Esophagus muscularis mucosa (tissue), 4 donors: ENCODE data around the gene ASPHD2. TPM values are rescaled to one million over a fixed set of nuclear protein-coding genes. Genes with fewer than 3 reads are reported as not detected.
A peak's percentile ranks its signal among the peaks of the same experiment; 100 is the strongest.

Experiments used
- DNase-seq: peaks from one replicate; pipeline ENCODE4 v3.0.0-alpha.2; 2017; ENCODE audit errors: extremely low spot score
- H3K27ac ChIP-seq, 4 donors: fragments of 200-600 bp; sonication (generic); replicated peaks in 1 of 4; 1 replicate in 3 of 4; 2 replicates in 1 of 4; pipeline ENCODE4 v1.5.1; 2016 to 2019; ENCODE audit warnings: mild to moderate bottlenecking in 1 of 4
- H3K27me3 ChIP-seq, 4 donors: fragments of 200-600 bp; sonication (generic); one replicate each; pipeline versions ENCODE4 v1.5.1 to v1.6.0; 2016 to 2019
- H3K36me3 ChIP-seq, 4 donors: fragments of 200-600 bp; sonication (generic); one replicate each; pipeline ENCODE4 v1.5.1; 2016 to 2019
- H3K4me1 ChIP-seq, 4 donors: fragments of 200-600 bp; sonication (generic); one replicate each; pipeline ENCODE4 v1.5.1; 2016 to 2019
- H3K4me3 ChIP-seq, 4 donors: fragments of 200-600 bp; sonication (generic); 1 replicate in 2 of 4; 2 replicates in 2 of 4; pipeline ENCODE4 v1.5.1; 2016 to 2019; ENCODE audit warnings: mild to moderate bottlenecking in 4 of 4, moderate library complexity in 1 of 4
- H3K9me3 ChIP-seq, 4 donors: fragments of 200-600 bp; sonication (generic); 1 replicate in 3 of 4; 2 replicates in 1 of 4; pipeline ENCODE4 v1.5.1; 2016 to 2019
- EP300 ChIP-seq: sonication (generic); formaldehyde crosslinking; IDR thresholded peaks from one replicate; pipeline ENCODE4 v1.6.1; 2017; ENCODE audit warnings: antibody characterized with exemption
- POLR2A ChIP-seq: fragments of 450-650 bp; IDR thresholded peaks from one replicate; pipeline ENCODE4 v1.6.1; 2017; ENCODE audit warnings: antibody characterized with exemption, moderate library complexity, mild to moderate bottlenecking, low read depth
- POLR2AphosphoS5 ChIP-seq, 2 donors: sonication (generic); formaldehyde crosslinking; IDR thresholded peaks; one replicate each; pipeline ENCODE4 v1.6.1; 2017; ENCODE audit warnings: antibody characterized with exemption in 2 of 2
- WGBS: methylation state at CpG from one replicate; pipeline ENCODE4 v1.1.5; 2018; 5-methylcytosine and 5-hydroxymethylcytosine counted together
- intact Hi-C: fragments of 100-400 bp; cut with DNase I; formaldehyde crosslinking; loops from one replicate; pipeline ENCODE4 v1.15.1; 2023
- total RNA-seq, 4 donors: library from RNA; depleted of rRNA; stranded (reverse); fragments of >200 nt; gene quantifications; one replicate each; pipeline versions ENCODE4 v1.1.0 to v1.2.1, GENCODE V29; 2016
- TF ChIP-seq, protein P1 (sequence below), 3 experiments: fragments of 200-600 bp in 2 of 3; fragments of 450-650 bp in 1 of 3; sonication (generic) in 2 of 3; IDR thresholded peaks; one replicate each; pipeline ENCODE4 v1.5.1; 2017 to 2019; ENCODE audit warnings: antibody characterized with exemption in 3 of 3, mild to moderate bottlenecking in 2 of 3, moderate library complexity in 1 of 3

The ASPHD2 gene
- total RNA-seq: 1 to 10 TPM in 2 of 4 donors, under 1 TPM in 2; 0.42 to 1.1 (median 0.88) TPM

GRCh38 chr22:26428515-26429457 is at the start of gene ASPHD2:
ASPHD2 (plus strand) TSS chr22:26429260; CDS start chr22:26433616, 4,356 bp downstream.
- under 1% methylated on average over 42 of the region's 96 CpGs for WGBS
- peaks cover 0 to under 1% (median under 1%) of the 10 kb centered on the region in 4 donors for H3K9me3 ChIP-seq
- intact Hi-C loops: no loop called here
- no peak for TF ChIP-seq POLR2A
- TF ChIP-seq, protein P1, sequence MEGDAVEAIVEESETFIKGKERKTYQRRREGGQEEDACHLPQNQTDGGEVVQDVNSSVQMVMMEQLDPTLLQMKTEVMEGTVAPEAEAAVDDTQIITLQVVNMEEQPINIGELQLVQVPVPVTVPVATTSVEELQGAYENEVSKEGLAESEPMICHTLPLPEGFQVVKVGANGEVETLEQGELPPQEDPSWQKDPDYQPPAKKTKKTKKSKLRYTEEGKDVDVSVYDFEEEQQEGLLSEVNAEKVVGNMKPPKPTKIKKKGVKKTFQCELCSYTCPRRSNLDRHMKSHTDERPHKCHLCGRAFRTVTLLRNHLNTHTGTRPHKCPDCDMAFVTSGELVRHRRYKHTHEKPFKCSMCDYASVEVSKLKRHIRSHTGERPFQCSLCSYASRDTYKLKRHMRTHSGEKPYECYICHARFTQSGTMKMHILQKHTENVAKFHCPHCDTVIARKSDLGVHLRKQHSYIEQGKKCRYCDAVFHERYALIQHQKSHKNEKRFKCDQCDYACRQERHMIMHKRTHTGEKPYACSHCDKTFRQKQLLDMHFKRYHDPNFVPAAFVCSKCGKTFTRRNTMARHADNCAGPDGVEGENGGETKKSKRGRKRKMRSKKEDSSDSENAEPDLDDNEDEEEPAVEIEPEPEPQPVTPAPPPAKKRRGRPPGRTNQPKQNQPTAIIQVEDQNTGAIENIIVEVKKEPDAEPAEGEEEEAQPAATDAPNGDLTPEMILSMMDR (IDR thresholded peaks at IDR 0.05): no peak
- TF ChIP-seq POLR2AphosphoS5 (IDR thresholded peaks at IDR 0.05): no peak
- no peak for TF ChIP-seq EP300
- peak within 1 kb of the TSS; percentile 60 to 83 (median 65) for H3K4me3 ChIP-seq
- peaks cover 8 to 17% (median 14%) of the 10 kb centered on the region in 4 donors for H3K4me1 ChIP-seq
- H3K27me3 ChIP-seq: peaks cover 0 to 23% (median 0%) of the 10 kb centered on the region in 4 donors
- H3K36me3 ChIP-seq: no peaks in the 10 kb centered on the region
- DNase-seq: no peak
- H3K27ac ChIP-seq: peak within 1 kb of the TSS; percentile 62 to 76 (median 72)

DNA sequence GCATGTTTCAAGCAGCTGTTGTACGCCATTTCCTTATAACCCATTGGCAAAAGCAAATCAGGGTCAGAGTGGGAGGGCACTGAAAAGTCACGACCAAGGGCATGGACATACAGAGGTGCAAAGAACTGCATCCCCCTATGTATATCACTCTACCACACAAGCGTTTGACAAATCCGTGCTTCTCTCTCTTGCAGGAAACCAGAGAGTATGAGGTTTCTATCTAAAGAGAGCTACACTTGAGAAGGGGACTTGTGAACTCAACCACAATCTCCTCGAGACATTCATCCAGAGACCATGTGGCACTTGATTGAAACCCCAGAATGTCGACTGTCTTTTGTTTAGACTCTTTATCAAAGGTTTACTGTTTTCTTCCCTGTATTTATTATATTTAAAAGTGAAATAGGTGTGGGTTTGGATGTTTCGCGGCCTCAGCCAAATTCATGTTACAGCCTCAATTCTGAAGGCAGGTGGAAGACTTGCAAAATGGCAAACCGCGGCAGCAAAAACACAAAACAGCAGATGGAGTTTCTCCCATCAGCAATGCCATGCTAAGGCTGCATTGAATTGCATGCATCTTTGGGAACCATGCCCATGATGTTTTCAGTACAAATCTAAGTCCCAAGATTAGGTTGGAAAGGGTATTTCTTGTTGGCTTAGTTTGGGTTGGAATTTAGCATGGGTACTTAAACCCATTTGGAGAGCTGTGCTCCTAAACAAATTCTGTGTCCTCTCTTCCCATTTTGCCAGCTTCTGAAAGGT is 48.8 kb upstream of the ASPHD2 start:
- Histone ChIP-seq H3K4me1 (no peaks in the 10 kb centered on the region), H3K4me3 (no peak overlapping the region), H3K9me3 (peaks cover 0 to 6% (median 0%) of the 10 kb centered on the region in 4 donors), H3K27ac (no peak overlapping the region), H3K36me3 (no peaks in the 10 kb centered on the region), H3K27me3 (peaks cover 0 to 68% (median 17%) of the 10 kb centered on the region in 4 donors)
- TF ChIP-seq, protein P1 (IDR thresholded peaks at IDR 0.05): no peak
- TF ChIP-seq POLR2AphosphoS5 (IDR thresholded peaks at IDR 0.05): no peak
- no peak for TF ChIP-seq EP300
- TF ChIP-seq POLR2A: no peak
- DNase-seq: no peak
- intact Hi-C loops: no loop called here
- 76% methylated on average over 10 of the region's 10 CpGs for WGBS

- H3K4me3 ChIP-seq: no peak overlapping the region
- no peak for TF ChIP-seq POLR2AphosphoS5 (IDR thresholded peaks at IDR 0.05)
- TF ChIP-seq, protein P1 (IDR thresholded peaks at IDR 0.05): no peak
- TF ChIP-seq POLR2A: no peak
- peaks cover 0 to 65% (median 5%) of the 10 kb centered on the region in 4 donors for H3K27me3 ChIP-seq
- WGBS: 51% methylated on average over 3 of the region's 3 CpGs
- no peaks in the 10 kb centered on the region for H3K36me3 ChIP-seq
- H3K27ac ChIP-seq: no peak overlapping the region
- peaks cover 0 to 6% (median 0%) of the 10 kb centered on the region in 4 donors for H3K9me3 ChIP-seq
- intact Hi-C loops: no loop called here
- no peak for DNase-seq
- H3K4me1 ChIP-seq: no peaks in the 10 kb centered on the region
These were observed 46.3 kb upstream of the ASPHD2 start for GRCh38 chr22:26382782-26383181.

GRCh38 chr22:26383968-26384556 is 45.0 kb upstream of the ASPHD2 start:
- intact Hi-C loops: no loop called here

More at GRCh38 chr22:26383968-26384556, 45.0 kb upstream of the ASPHD2 start:
- Histone ChIP-seq H3K4me3 (no peak overlapping the region), H3K36me3 (no peaks in the 10 kb centered on the region), H3K9me3 (peaks cover 0 to under 1% (median 0%) of the 10 kb centered on the region in 4 donors), H3K27me3 (peaks cover 0 to 56% (median 4%) of the 10 kb centered on the region in 4 donors), H3K27ac (no peak overlapping the region), H3K4me1 (no peaks in the 10 kb centered on the region)
- TF ChIP-seq, protein P1 (IDR thresholded peaks at IDR 0.05): no peak
- TF ChIP-seq POLR2AphosphoS5 (IDR thresholded peaks at IDR 0.05): no peak
- TF ChIP-seq POLR2A: no peak
- TF ChIP-seq EP300: no peak
- DNase-seq: no peak
- 66% methylated on average over 7 of the region's 7 CpGs for WGBS
